NK-92 (cell line): ENCODE data around the gene TTLL11.

Source experiments
- DNase-seq: peaks from one replicate; lab custom pipeline; 2025; ENCODE audit not compliant: unreplicated experiment; lab: John Stamatoyannopoulos, UW

TTLL11 gene

GRCh38 chr9:121780177-121781040 lies 312.7 kb downstream of the TTLL11 start:
- no peak for DNase-seq

GRCh38 chr9:121779381-121780117 lies 313.6 kb downstream of the TTLL11 start:
- DNase-seq, result no peak

GRCh38 chr9:121778252-121779225 lies 314.6 kb downstream of the TTLL11 start:
- no peak for DNase-seq

- DNase-seq, result no peak
Observed at GRCh38 chr9:121776739-121777637, 316.1 kb downstream of the TTLL11 start.

GRCh38 chr9:121776001-121776738 lies 316.9 kb downstream of the TTLL11 start:
- no peak for DNase-seq

GRCh38 chr9:121774715-121775613 lies 318.1 kb downstream of the TTLL11 start:
- DNase-seq, result no peak

GRCh38 chr9:121773954-121774714 lies 319.0 kb downstream of the TTLL11 start:
- DNase-seq, result no peak

- no peak for DNase-seq
Observed at GRCh38 chr9:121773286-121773953, 319.7 kb downstream of the TTLL11 start.

GRCh38 chr9:121772600-121773285 lies 320.4 kb downstream of the TTLL11 start:
- DNase-seq, result no peak
